Esophagus squamous epithelium (tissue), 5 donors: ENCODE measurements around the gene NTF3. TPM values are rescaled to one million over a fixed set of nuclear protein-coding genes. Genes with fewer than 3 reads are reported as not detected.

Source experiments
- DNase-seq: peaks from one replicate; lab custom pipeline; 2025; lab: John Stamatoyannopoulos, UW
- H3K27ac ChIP-seq, 4 donors: fragments of 200-600 bp; sonication (generic); one replicate each; pipeline ENCODE4 v1.5.1; 2016 to 2019; ENCODE audit warnings: mild to moderate bottlenecking in 1 of 4
- H3K27me3 ChIP-seq, 4 donors: fragments of 200-600 bp; sonication (generic); 1 replicate in 3 of 4; 2 replicates in 1 of 4; pipeline versions ENCODE4 v1.5.1 to v1.6.0; 2017 to 2021; ENCODE audit warnings: antibody characterized with exemption in 1 of 4
- H3K36me3 ChIP-seq, 3 donors: fragments of 200-600 bp; sonication (generic); one replicate each; pipeline ENCODE4 v1.5.1; 2016 to 2019
- H3K4me1 ChIP-seq, 3 donors: fragments of 200-600 bp; sonication (generic); one replicate each; pipeline ENCODE4 v1.5.1; 2017 to 2019
- H3K4me3 ChIP-seq, 4 donors: fragments of 200-600 bp; sonication (generic); 1 replicate in 3 of 4; 2 replicates in 1 of 4; pipeline ENCODE4 v1.5.1; 2016 to 2019; ENCODE audit warnings: mild to moderate bottlenecking in 2 of 4, moderate library complexity in 1 of 4
- H3K9me3 ChIP-seq, 3 donors: fragments of 200-600 bp; sonication (generic); one replicate each; pipeline ENCODE4 v1.5.1; 2016 to 2019
- CTCF ChIP-seq, 6 experiments: fragments of 450-650 bp in 4 of 6; fragments of 200-600 bp in 2 of 6; sonication (generic) in 2 of 6; IDR thresholded peaks; one replicate each; pipeline ENCODE4 v1.5.1; 2016 to 2019; ENCODE audit warnings: antibody characterized with exemption in 6 of 6, mild to moderate bottlenecking in 4 of 6, moderate library complexity in 4 of 6
- POLR2A ChIP-seq, 4 donors: fragments of 450-650 bp; IDR thresholded peaks; one replicate each; pipeline ENCODE4 v1.6.1; 2017; ENCODE audit warnings: antibody characterized with exemption in 4 of 4, mild to moderate bottlenecking in 4 of 4, moderate library complexity in 3 of 4
- WGBS, 2 donors: methylation state at CpG; one replicate each; pipeline ENCODE4 v1.1.5; 2018; 5-methylcytosine and 5-hydroxymethylcytosine counted together
- intact Hi-C: fragments of 100-400 bp; cut with DNase I; formaldehyde crosslinking; loops from one replicate; pipeline ENCODE4 v1.15.0; 2022
- total RNA-seq, 4 donors: library from RNA; depleted of rRNA; stranded (reverse); fragments of >200 nt; gene quantifications; one replicate each; pipeline ENCODE4 v1.1.0, GENCODE V29; 2016
- donor health status: DM: yes; HTN: yes; CAD: no.

The NTF3 gene
- total RNA-seq, 4 donors from 2014 or later = 0.30 to 7.6 (median 1.9) TPM

GRCh38 chr12:5470221-5470620 is 38.3 kb downstream of the NTF3 start:
- Histone ChIP-seq H3K36me3 (no peaks in the 10 kb centered on the region), H3K27ac (no peak overlapping the region), H3K4me3 (no peak overlapping the region), H3K9me3 (no peaks in the 10 kb centered on the region), H3K27me3 (peaks cover 0 to 16% (median 0%) of the 10 kb centered on the region in 4 donors), H3K4me1 (peaks cover 0 to 9% (median 0%) of the 10 kb centered on the region in 3 donors)
- DNase-seq = no peak
- WGBS, 2 donors = 47 to 50% methylated on average over 3 to 7 of the region's 7 CpGs
- intact Hi-C loops = no loop called here
- TF ChIP-seq CTCF (IDR thresholded peaks at IDR 0.05) (no peak), POLR2A (IDR thresholded peaks at IDR 0.05) (no peak)

GRCh38 chr12:5470703-5471102 is 38.8 kb downstream of the NTF3 start:
- H3K4me1 ChIP-seq = peaks cover 0 to 9% (median 0%) of the 10 kb centered on the region in 3 donors
- DNase-seq = no peak
- H3K27me3 ChIP-seq = peaks cover 0 to 15% (median 0%) of the 10 kb centered on the region in 4 donors
- H3K27ac ChIP-seq = no peak overlapping the region
- H3K36me3 ChIP-seq = no peaks in the 10 kb centered on the region
- WGBS, 2 donors = 62 to 81% methylated on average over 2 of the region's 2 CpGs
- no peaks in the 10 kb centered on the region for H3K9me3 ChIP-seq
- TF ChIP-seq CTCF (IDR thresholded peaks at IDR 0.05) = no peak
- no peak for TF ChIP-seq POLR2A (IDR thresholded peaks at IDR 0.05)
- H3K4me3 ChIP-seq = no peak overlapping the region
- intact Hi-C loops = no loop called here

- H3K4me1 ChIP-seq = no peaks in the 10 kb centered on the region
- no peak for DNase-seq
- no peak overlapping the region for H3K27ac ChIP-seq
- H3K36me3 ChIP-seq = no peaks in the 10 kb centered on the region
- H3K27me3 ChIP-seq = peaks cover 0 to 10% (median 0%) of the 10 kb centered on the region in 4 donors
- TF ChIP-seq CTCF (IDR thresholded peaks at IDR 0.05) (no peak), POLR2A (IDR thresholded peaks at IDR 0.05) (no peak)
- WGBS, 2 donors = 70 to 82% methylated on average over 5 to 6 of the region's 6 CpGs
- no peaks in the 10 kb centered on the region for H3K9me3 ChIP-seq
- intact Hi-C loops = no loop called here
- no peak overlapping the region for H3K4me3 ChIP-seq
Measured at GRCh38 chr12:5473076-5473782, 41.3 kb downstream of the NTF3 start.

GRCh38 chr12:5473783-5474116 is 41.8 kb downstream of the NTF3 start:
- Histone ChIP-seq H3K36me3 (no peaks in the 10 kb centered on the region), H3K27me3 (peaks cover 0 to 10% (median 0%) of the 10 kb centered on the region in 4 donors), H3K4me3 (no peak overlapping the region), H3K9me3 (no peaks in the 10 kb centered on the region), H3K4me1 (no peaks in the 10 kb centered on the region), H3K27ac (no peak overlapping the region)
- no peak for DNase-seq
- intact Hi-C loops = no loop called here
- TF ChIP-seq CTCF (IDR thresholded peaks at IDR 0.05) (no peak), POLR2A (IDR thresholded peaks at IDR 0.05) (no peak)
- 87 to 91% methylated on average over 2 of the region's 2 CpGs for WGBS, 2 donors

- 87 to 90% methylated on average over 6 of the region's 6 CpGs for WGBS, 2 donors
- intact Hi-C loops = no loop called here
- no peak for DNase-seq
- H3K36me3 ChIP-seq = no peaks in the 10 kb centered on the region
- no peak overlapping the region for H3K27ac ChIP-seq
- no peaks in the 10 kb centered on the region for H3K9me3 ChIP-seq
- no peak overlapping the region for H3K4me3 ChIP-seq
- no peaks in the 10 kb centered on the region for H3K4me1 ChIP-seq
- H3K27me3 ChIP-seq = peaks cover 0 to 25% (median 0%) of the 10 kb centered on the region in 4 donors
- TF ChIP-seq POLR2A (IDR thresholded peaks at IDR 0.05) = no peak
- no peak for TF ChIP-seq CTCF (IDR thresholded peaks at IDR 0.05)
Measured at GRCh38 chr12:5476356-5476755, 44.4 kb downstream of the NTF3 start.
